ENCODE data around the gene HS1BP3.

The HS1BP3 gene

GRCh38 chr2:20663196-20664070 is 12.5 kb upstream of the HS1BP3 start:
- no peak for DNase-seq (ENCODE audit: low read depth)

- DNase-seq (ENCODE audit: low read depth) = no peak
Measured at GRCh38 chr2:20662308-20662937, 11.5 kb upstream of the HS1BP3 start.

- DNase-seq (ENCODE audit: low read depth) = peak; percentile 52
Measured at GRCh38 chr2:20661421-20662307, 10.8 kb upstream of the HS1BP3 start.

GRCh38 chr2:20660506-20661420 is 9.9 kb upstream of the HS1BP3 start:
- no peak for DNase-seq (ENCODE audit: low read depth)

GRCh38 chr2:20657522-20658235 is 6.8 kb upstream of the HS1BP3 start:
- no peak for DNase-seq (ENCODE audit: low read depth)

GRCh38 chr2:20656561-20656960 is 5.7 kb upstream of the HS1BP3 start:
- no peak for DNase-seq (ENCODE audit: low read depth)

- no peak for DNase-seq (ENCODE audit: low read depth)
Measured at GRCh38 chr2:20654535-20654813, 3.6 kb upstream of the HS1BP3 start.

- no peak for DNase-seq (ENCODE audit: low read depth)
Measured at GRCh38 chr2:20653695-20654534, 3.0 kb upstream of the HS1BP3 start.

- DNase-seq (ENCODE audit: low read depth) = no peak
Measured at GRCh38 chr2:20652673-20653575, 2.0 kb upstream of the HS1BP3 start.

- no peak for DNase-seq (ENCODE audit: low read depth)
Measured at GRCh38 chr2:20652141-20652540, 1.2 kb upstream of the HS1BP3 start.

- DNase-seq (ENCODE audit: low read depth) = no peak
Measured at GRCh38 chr2:20651731-20652099, 817 bp upstream of the HS1BP3 start.

- no peak for DNase-seq (ENCODE audit: low read depth)
Measured at GRCh38 chr2:20650393-20650876, 463 bp downstream of the HS1BP3 start.

- DNase-seq (ENCODE audit: low read depth) = no peak
Measured at GRCh38 chr2:20649976-20650375, 922 bp downstream of the HS1BP3 start.

- no peak for DNase-seq (ENCODE audit: low read depth)
Measured at GRCh38 chr2:20649576-20649975, 1.3 kb downstream of the HS1BP3 start.

GRCh38 chr2:20648831-20649230 is 2.1 kb downstream of the HS1BP3 start:
- no peak for DNase-seq (ENCODE audit: low read depth)

- no peak for DNase-seq (ENCODE audit: low read depth)
Measured at GRCh38 chr2:20648206-20648605, 2.7 kb downstream of the HS1BP3 start.

- DNase-seq (ENCODE audit: low read depth) = no peak
Measured at GRCh38 chr2:20647738-20648137, 3.2 kb downstream of the HS1BP3 start.

GRCh38 chr2:20647211-20647610 is 3.7 kb downstream of the HS1BP3 start:
- DNase-seq (ENCODE audit: low read depth) = no peak

- DNase-seq (ENCODE audit: low read depth) = no peak
Measured at GRCh38 chr2:20646446-20646845, 4.5 kb downstream of the HS1BP3 start.

Data from GM04504 (cell line).